Brain microvascular endothelial cell (primary cell): ENCODE measurements around the gene NEDD4.

ENCODE experiments used
- DNase-seq: peaks from one replicate; pipeline ENCODE4 v3.0.0-alpha.2; 2020
- H3K27ac ChIP-seq: fragments of 250-450 bp; sonication (Bioruptor Pico); 2 replicates; pipeline ENCODE4 v1.5.1; 2020; ENCODE audit warnings: mild to moderate bottlenecking, moderate library complexity
- H3K27me3 ChIP-seq: fragments of 250-450 bp; sonication (Bioruptor Pico); replicated peaks from 2 replicates; pipeline ENCODE4 v1.5.1; 2020; ENCODE audit warnings: mild to moderate bottlenecking
- H3K36me3 ChIP-seq: fragments of 250-450 bp; sonication (Bioruptor Pico); replicated peaks from 2 replicates; pipeline ENCODE4 v1.5.1; 2020; ENCODE audit warnings: mild to moderate bottlenecking
- H3K4me3 ChIP-seq: 2 replicates; pipeline ENCODE4 v1.5.1; 2011; ENCODE audit warnings: low read depth, mild to moderate bottlenecking, control low read depth, low read length, moderate library complexity
- in situ Hi-C: cut with HindIII; loops from 2 replicates; pipeline ENCODE4 v1.10.0; 2017; ENCODE audit warnings: low sequenced_read_pairs, low pct_ligation_motif_present
- TF ChIP-seq, protein P1 (sequence below): IDR thresholded peaks from 2 replicates; pipeline ENCODE4 v1.5.1; 2011; ENCODE audit warnings: low read depth, mild to moderate bottlenecking, moderate library complexity, low read length, control low read depth, inconsistent platforms; ENCODE audit errors: missing control alignments

The NEDD4 gene

DNA sequence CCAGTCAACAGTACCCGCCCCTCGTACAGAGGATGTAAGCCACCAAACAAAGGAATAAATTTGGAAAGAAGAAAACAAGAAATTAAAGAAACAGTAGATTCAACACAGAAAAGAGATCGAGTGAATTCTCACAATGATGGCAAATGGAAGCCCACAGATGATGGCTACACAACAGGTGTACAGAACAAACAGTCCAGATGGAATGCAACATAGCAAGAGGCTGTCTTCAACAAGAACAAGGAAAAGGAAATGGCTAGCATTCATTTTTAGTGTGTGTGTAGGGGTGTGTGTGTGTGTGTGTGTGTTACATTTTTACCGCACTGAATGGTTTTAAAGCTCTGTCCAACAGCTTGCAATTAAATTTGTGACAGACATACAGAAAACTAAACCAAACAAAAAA is 12.9 kb downstream of the NEDD4 start:
- TF ChIP-seq, protein P1, sequence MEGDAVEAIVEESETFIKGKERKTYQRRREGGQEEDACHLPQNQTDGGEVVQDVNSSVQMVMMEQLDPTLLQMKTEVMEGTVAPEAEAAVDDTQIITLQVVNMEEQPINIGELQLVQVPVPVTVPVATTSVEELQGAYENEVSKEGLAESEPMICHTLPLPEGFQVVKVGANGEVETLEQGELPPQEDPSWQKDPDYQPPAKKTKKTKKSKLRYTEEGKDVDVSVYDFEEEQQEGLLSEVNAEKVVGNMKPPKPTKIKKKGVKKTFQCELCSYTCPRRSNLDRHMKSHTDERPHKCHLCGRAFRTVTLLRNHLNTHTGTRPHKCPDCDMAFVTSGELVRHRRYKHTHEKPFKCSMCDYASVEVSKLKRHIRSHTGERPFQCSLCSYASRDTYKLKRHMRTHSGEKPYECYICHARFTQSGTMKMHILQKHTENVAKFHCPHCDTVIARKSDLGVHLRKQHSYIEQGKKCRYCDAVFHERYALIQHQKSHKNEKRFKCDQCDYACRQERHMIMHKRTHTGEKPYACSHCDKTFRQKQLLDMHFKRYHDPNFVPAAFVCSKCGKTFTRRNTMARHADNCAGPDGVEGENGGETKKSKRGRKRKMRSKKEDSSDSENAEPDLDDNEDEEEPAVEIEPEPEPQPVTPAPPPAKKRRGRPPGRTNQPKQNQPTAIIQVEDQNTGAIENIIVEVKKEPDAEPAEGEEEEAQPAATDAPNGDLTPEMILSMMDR = no peak
- in situ Hi-C loops = no loop called here
- Histone ChIP-seq H3K36me3 (no peaks in the 10 kb centered on the region), H3K27me3 (no peaks in the 10 kb centered on the region), H3K27ac (no peak overlapping the region), H3K4me3 (no peak overlapping the region)
- DNase-seq = no peak

DNA sequence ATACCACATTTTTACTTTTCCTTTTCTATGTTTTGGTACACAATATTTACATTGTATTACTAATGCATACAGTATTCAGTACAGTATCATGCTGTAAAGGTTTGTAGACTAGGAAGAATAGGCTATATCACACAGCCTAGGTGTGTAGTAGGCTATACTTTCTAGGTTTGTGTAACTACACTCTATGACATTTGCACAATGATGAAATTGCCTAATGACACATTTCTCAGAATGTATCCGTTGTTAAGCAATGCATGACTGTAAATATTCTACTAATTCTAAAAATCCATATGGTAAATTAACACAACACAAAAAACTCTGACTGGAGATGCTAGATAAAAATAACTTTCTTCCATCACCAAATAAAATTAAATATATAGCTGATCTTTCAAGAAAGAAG is 16.2 kb downstream of the NEDD4 start:
- no peak overlapping the region for H3K4me3 ChIP-seq
- no peak for DNase-seq
- H3K27me3 ChIP-seq = no peaks in the 10 kb centered on the region
- H3K36me3 ChIP-seq = no peaks in the 10 kb centered on the region
- H3K27ac ChIP-seq = no peak overlapping the region
- TF ChIP-seq, protein P1 = no peak
- in situ Hi-C loops = no loop called here

DNA sequence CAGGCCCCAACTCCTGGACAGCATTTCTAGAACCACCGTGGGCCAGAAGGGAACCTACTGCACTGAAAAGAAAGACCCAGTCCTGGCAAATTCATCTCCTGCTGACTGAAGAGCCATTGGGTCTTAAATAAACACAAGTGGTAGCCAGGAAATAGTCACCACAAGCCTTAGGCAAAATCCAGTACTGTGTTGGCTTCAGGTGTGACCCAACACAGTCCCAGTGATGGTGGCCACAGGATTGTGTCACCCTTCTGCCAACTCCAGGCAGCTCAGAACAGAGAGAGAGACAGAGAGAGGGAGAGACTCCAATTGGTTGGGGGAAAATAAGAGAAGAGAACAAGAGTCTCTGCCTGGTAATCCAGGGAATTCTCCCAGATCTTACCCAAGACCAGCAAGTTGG is 23.1 kb downstream of the NEDD4 start:
- Histone ChIP-seq H3K27ac (no peak overlapping the region), H3K36me3 (no peaks in the 10 kb centered on the region), H3K27me3 (no peaks in the 10 kb centered on the region), H3K4me3 (no peak overlapping the region)
- in situ Hi-C loops = no loop called here
- no peak for DNase-seq
- TF ChIP-seq, protein P1 = no peak

DNA sequence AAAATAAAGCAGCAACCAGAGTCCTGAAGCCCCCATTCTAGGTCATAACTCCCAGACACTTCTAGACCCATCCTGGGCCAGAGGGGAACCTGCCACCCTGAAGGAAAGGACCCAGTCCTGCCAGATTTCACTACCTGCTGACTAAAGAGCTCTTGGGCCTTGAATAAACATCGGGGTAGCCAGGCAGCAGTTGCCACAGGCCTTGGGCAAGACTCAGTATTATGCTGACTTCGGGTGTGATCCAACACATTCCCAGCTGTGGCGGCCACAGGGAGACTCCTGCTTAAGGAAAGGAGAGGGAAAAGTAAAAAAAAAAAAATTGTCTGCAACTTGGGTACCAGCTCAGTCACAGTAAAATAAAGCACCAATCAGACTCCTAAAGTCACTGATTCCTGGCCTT is 23.8 kb downstream of the NEDD4 start:
- in situ Hi-C loops = no loop called here
- H3K27me3 ChIP-seq = no peaks in the 10 kb centered on the region
- DNase-seq = no peak
- peaks cover 6% of the 10 kb centered on the region for H3K36me3 ChIP-seq
- H3K27ac ChIP-seq = no peak overlapping the region
- H3K4me3 ChIP-seq = no peak overlapping the region
- TF ChIP-seq, protein P1 = no peak

DNA sequence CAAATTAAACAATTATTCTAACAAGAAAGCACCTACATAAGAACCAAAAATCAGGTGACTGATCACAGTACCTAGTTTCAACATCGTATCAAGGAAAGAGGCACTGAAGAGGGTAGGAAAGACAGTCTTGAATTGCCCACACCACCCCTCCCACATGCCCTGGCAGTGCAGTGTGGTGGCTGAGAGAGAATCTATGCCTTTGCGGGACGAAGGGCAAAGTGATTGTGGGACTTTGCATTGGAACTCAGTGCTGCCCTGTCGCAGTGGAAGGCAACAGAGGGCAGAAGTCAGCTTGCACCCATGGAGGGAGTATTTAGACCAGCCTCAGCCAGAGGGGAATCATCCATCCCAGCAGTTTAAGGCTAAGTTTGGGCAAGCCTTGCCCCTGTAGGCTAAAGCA is 24.5 kb downstream of the NEDD4 start:
- Histone ChIP-seq H3K27me3 (no peaks in the 10 kb centered on the region), H3K4me3 (no peak overlapping the region), H3K27ac (no peak overlapping the region), H3K36me3 (peaks cover 6% of the 10 kb centered on the region)
- no peak for DNase-seq
- TF ChIP-seq, protein P1 = no peak
- in situ Hi-C loops = no loop called here

GRCh38 chr15:55965091-55965490 is 28.3 kb downstream of the NEDD4 start:
- TF ChIP-seq, protein P1 = no peak
- Histone ChIP-seq H3K27me3 (no peaks in the 10 kb centered on the region), H3K27ac (no peak overlapping the region), H3K36me3 (peaks cover 6% of the 10 kb centered on the region), H3K4me3 (no peak overlapping the region)
- in situ Hi-C loops = no loop called here
- no peak for DNase-seq
